Vagina (tissue), 2 donors: ENCODE results near the gene ADSS2.

Experiments
- CTCF ChIP-seq, 3 experiments: fragments of 450-650 bp in 2 of 3; fragments of 200-600 bp in 1 of 3; sonication (generic) in 1 of 3; IDR thresholded peaks; one replicate each; pipeline ENCODE4 v1.5.1; 2017 to 2019; ENCODE audit warnings: antibody characterized with exemption in 3 of 3, mild to moderate bottlenecking in 2 of 3, moderate library complexity in 2 of 3
- POLR2A ChIP-seq, 2 donors: fragments of 450-650 bp; IDR thresholded peaks; one replicate each; pipeline ENCODE4 v1.6.1; 2017; ENCODE audit warnings: antibody characterized with exemption in 2 of 2, mild to moderate bottlenecking in 2 of 2, moderate library complexity in 2 of 2
- POLR2AphosphoS5 ChIP-seq, 2 donors: sonication (generic); formaldehyde crosslinking; IDR thresholded peaks; one replicate each; pipeline ENCODE4 v1.9.0; 2017; ENCODE audit warnings: antibody characterized with exemption in 2 of 2, mild to moderate bottlenecking in 2 of 2, low read depth in 1 of 2; ENCODE audit not compliant: insufficient read depth in 1 of 2

GRCh38 chr1:244375051-244375450 is 76.7 kb downstream of the ADSS2 start:
- no peak for TF ChIP-seq CTCF (IDR thresholded peaks at IDR 0.05)
- TF ChIP-seq POLR2AphosphoS5 (IDR thresholded peaks at IDR 0.05; ENCODE audit: insufficient read depth in 1 of 2, low read depth in 1 of 2): no peak
- TF ChIP-seq POLR2A (IDR thresholded peaks at IDR 0.05): no peak
